Endothelial cell of umbilical vein (primary cell): ENCODE results near the gene GABBR2. TPM values are rescaled to one million over a fixed set of nuclear protein-coding genes. Genes with fewer than 3 reads are reported as not detected.

ENCODE experiments used
- BruUV-seq: library from RNA; stranded (reverse); fragments of 400-500 nt; replicated peaks from 2 replicates; lab custom pipeline; 2021; lab: Mats Ljungman, UMichigan
- CTCF ChIA-PET: fragments of 300-600, 350-600 bp; sonication (Branson Sonifier 250); formaldehyde crosslinking; loops from one replicate; lab custom pipeline; 2021; ENCODE audit warnings: antibody characterized with exemption, inconsistent platforms; lab: Charles Lee
- POLR2A ChIA-PET: fragments of 300-600, 350-600 bp; sonication (Branson Sonifier 250); formaldehyde crosslinking; loops from one replicate; lab custom pipeline; 2021; ENCODE audit warnings: antibody characterized with exemption, inconsistent platforms; lab: Charles Lee
- DNase-seq: peaks from one replicate; pipeline ENCODE4 v3.0.0-alpha.2; 2011; ENCODE audit warnings: low read depth, low spot score
- FAIRE-seq: peaks from 2 replicates; lab custom pipeline; 2011; peaks lifted over from hg19 to GRCh38; lab: Jason Lieb, UNC
- H2AFZ ChIP-seq: 2 replicates; pipeline ENCODE4 v1.6.0; 2012; ENCODE audit warnings: low read depth, low read length, control low read depth, inconsistent platforms
- H3K27ac ChIP-seq: 2 replicates; pipeline ENCODE4 v1.5.1; 2011; ENCODE audit warnings: low read depth, mild to moderate bottlenecking, control low read depth, low read length, moderate library complexity; ENCODE audit not compliant: insufficient read depth
- H3K27me3 ChIP-seq, 2 experiments: 2 replicates each; pipeline versions ENCODE4 v1.6.0 to v1.6.1; 2011; ENCODE audit warnings: low read length in 2 of 2, mixed read lengths in 1 of 2; ENCODE audit not compliant: control insufficient read depth in 2 of 2, insufficient read depth in 2 of 2
- H3K36me3 ChIP-seq, 2 experiments: 2 replicates in 1 of 2; 3 replicates in 1 of 2; pipeline ENCODE4 v1.5.1; 2011; ENCODE audit warnings: low read length in 2 of 2, mild to moderate bottlenecking in 1 of 2, moderate library complexity in 1 of 2; ENCODE audit not compliant: control insufficient read depth in 2 of 2, insufficient read depth in 2 of 2; ENCODE audit errors: extremely low read depth in 1 of 2
- H3K4me1 ChIP-seq: 3 replicates; pipeline ENCODE4 v1.5.1; 2011; ENCODE audit warnings: mild to moderate bottlenecking, low read length; ENCODE audit not compliant: control insufficient read depth, insufficient read depth; ENCODE audit errors: extremely low read depth
- H3K4me2 ChIP-seq: 2 replicates; pipeline ENCODE4 v1.6.1; 2011; ENCODE audit warnings: low read length, control low read depth, mixed read lengths; ENCODE audit not compliant: insufficient read depth
- H3K4me3 ChIP-seq, 3 experiments: fragments of 200-600 bp in 1 of 3; sonication (generic), shearing (Covaris generic) in 1 of 3; replicated peaks in 1 of 3; 2 replicates each; pipeline ENCODE4 v1.5.1; 2011 to 2016; ENCODE audit warnings: control low read depth in 3 of 3, low read length in 3 of 3, mild to moderate bottlenecking in 2 of 3, inconsistent platforms in 1 of 3, low read depth in 1 of 3, moderate library complexity in 1 of 3; ENCODE audit not compliant: insufficient read depth in 1 of 3
- H3K79me2 ChIP-seq: 2 replicates; pipeline ENCODE4 v1.6.0; 2012; ENCODE audit warnings: low read length, inconsistent platforms; ENCODE audit not compliant: control insufficient read depth, insufficient read depth
- H3K9ac ChIP-seq: replicated peaks from 2 replicates; pipeline ENCODE3; 2011; ENCODE audit warnings: low read length, control low read depth; ENCODE audit not compliant: insufficient read depth; ENCODE audit errors: extremely low read depth
- H3K9me1 ChIP-seq: replicated peaks from 3 replicates; pipeline ENCODE4 v1.6.0; 2011; ENCODE audit warnings: mild to moderate bottlenecking, low read length; ENCODE audit not compliant: control insufficient read depth, insufficient read depth; ENCODE audit errors: extremely low read depth
- H3K9me3 ChIP-seq: replicated peaks from 2 replicates; pipeline ENCODE4 v1.5.1; 2012; ENCODE audit warnings: low read length, inconsistent platforms; ENCODE audit not compliant: control insufficient read depth, insufficient read depth
- H4K20me1 ChIP-seq: replicated peaks from 2 replicates; pipeline ENCODE3; 2011; ENCODE audit warnings: mild to moderate bottlenecking, low read length; ENCODE audit not compliant: control insufficient read depth, insufficient read depth; ENCODE audit errors: extremely low read depth
- CTCF ChIP-seq, 2 donors: IDR thresholded peaks; 1 replicate in 1 of 2; 2 replicates in 1 of 2; pipeline ENCODE4 v1.5.1; 2011; ENCODE audit warnings: low read length in 2 of 2, mild to moderate bottlenecking in 2 of 2, moderate library complexity in 2 of 2, control low read depth in 1 of 2, inconsistent platforms in 1 of 2, low read depth in 1 of 2; ENCODE audit not compliant: insufficient read depth in 1 of 2; ENCODE audit errors: extremely low read depth in 1 of 2
- EZH2 ChIP-seq: IDR thresholded peaks from 2 replicates; pipeline ENCODE4 v1.6.1; 2012; ENCODE audit warnings: borderline replicate concordance, low read depth, mild to moderate bottlenecking, moderate library complexity, low read length, inconsistent platforms; ENCODE audit not compliant: severe bottlenecking
- FOS ChIP-seq: IDR thresholded peaks from 2 replicates; pipeline ENCODE4 v1.6.1; 2011; ENCODE audit warnings: mild to moderate bottlenecking, low read length, moderate library complexity, borderline replicate concordance; ENCODE audit not compliant: insufficient read depth
- GATA2 ChIP-seq: IDR thresholded peaks from 2 replicates; pipeline ENCODE4 v1.7.0; 2011; ENCODE audit warnings: low read depth, mild to moderate bottlenecking, moderate library complexity, mixed read lengths, low read length; ENCODE audit not compliant: insufficient read length, insufficient read depth
- JUN ChIP-seq: IDR thresholded peaks from 2 replicates; pipeline ENCODE4 v1.6.1; 2011; ENCODE audit warnings: borderline replicate concordance, low read depth; ENCODE audit not compliant: insufficient read length, insufficient read depth
- MAX ChIP-seq: IDR thresholded peaks from 2 replicates; pipeline ENCODE4 v1.6.1; 2011; ENCODE audit not compliant: insufficient read depth, insufficient read length
- MYC ChIP-seq: IDR thresholded peaks from one replicate; pipeline ENCODE4 v1.6.1; 2011; ENCODE audit warnings: mild to moderate bottlenecking, low read depth, low read length
- POLR2A ChIP-seq: IDR thresholded peaks from 2 replicates; pipeline ENCODE4 v1.6.1; 2012; ENCODE audit warnings: low read depth, mild to moderate bottlenecking, control low read depth, low read length
- POLR2AphosphoS5 ChIP-seq: IDR thresholded peaks from 2 replicates; pipeline ENCODE4 v1.6.1; 2012; ENCODE audit warnings: low read depth, mild to moderate bottlenecking, control low read depth, low read length, moderate library complexity; ENCODE audit not compliant: insufficient read depth
- dilution Hi-C: fragments of 300-500 bp; cut with MboI; formaldehyde crosslinking; loops from one replicate; pipeline ENCODE4 v1.15.0; 2019; ENCODE audit warnings: low sequenced_read_pairs; ENCODE audit not compliant: extremely low pct_ligation_motif_present
- intact Hi-C: fragments of 100-400 bp; cut with micrococcal nuclease; formaldehyde crosslinking; loops from one replicate; pipeline ENCODE4 v1.10.0; 2022
- polyA plus RNA-seq, 4 experiments: library from polyadenylated mRNA; depleted of rRNA in 3 of 4; stranded (reverse) in 3 of 4; unstranded in 1 of 4; fragments of >200 nt; gene quantifications; 2 replicates each; pipeline versions ENCODE4 v1.2.1 to v1.2.3, GENCODE V29; 2011 to 2012; ENCODE audit warnings: missing spikeins in 1 of 4
- total RNA-seq: library from RNA; stranded (reverse); gene quantifications from 2 replicates; pipeline ENCODE4 v1.2.3, GENCODE V29; 2021

The GABBR2 gene
- total and polyA plus RNA-seq, 2 donors (not counting 3 experiments of a cell fraction or from before 2014, with no cell fraction given) = 1.1 to 9.2 TPM

- Histone ChIP-seq H3K4me1 (peaks cover 50% of the 10 kb centered on the region), H3K36me3 (no peaks in the 10 kb centered on the region), H3K9me3 (no peaks in the 10 kb centered on the region), H3K9ac (no peak overlapping the region), H3K4me3 (no peak overlapping the region), H3K27ac (no peak overlapping the region), H3K4me2 (no peak overlapping the region), H3K9me1 (no peaks in the 10 kb centered on the region), H3K79me2 (no peaks in the 10 kb centered on the region), H4K20me1 (no peaks in the 10 kb centered on the region), H3K27me3 (no peaks in the 10 kb centered on the region), H2AFZ (no peak overlapping the region)
- no peak for TF ChIP-seq EZH2
- TF ChIP-seq GATA2 = no peak
- no peak for TF ChIP-seq MAX
- no peak for TF ChIP-seq POLR2A
- no peak for TF ChIP-seq CTCF (IDR thresholded peaks at IDR 0.05; ENCODE audit: extremely low read depth in 1 of 2, insufficient read depth in 1 of 2, low read depth in 1 of 2, low read length in 2 of 2)
- TF ChIP-seq POLR2AphosphoS5 = no peak
- TF ChIP-seq FOS = no peak
- no peak for TF ChIP-seq MYC
- TF ChIP-seq JUN = no peak
- dilution Hi-C loops = no loop called here
- ChIA-PET POLR2A (no interaction called here), CTCF (interaction anchor here (1.1 kb wide), 1 partner anchor 382 kb away, joined by 3 read pairs; no protein-coding TSS in a partner anchor)
- intact Hi-C loops = no loop called here
- DNase-seq (no peak), FAIRE-seq (no peak)
- BruUV-seq = no TSS peak
These were observed 380.6 kb downstream of the GABBR2 start for GRCh38 chr9:98328141-98328540.
